ENCODE data around the gene QRICH2.

Gene QRICH2

DNA sequence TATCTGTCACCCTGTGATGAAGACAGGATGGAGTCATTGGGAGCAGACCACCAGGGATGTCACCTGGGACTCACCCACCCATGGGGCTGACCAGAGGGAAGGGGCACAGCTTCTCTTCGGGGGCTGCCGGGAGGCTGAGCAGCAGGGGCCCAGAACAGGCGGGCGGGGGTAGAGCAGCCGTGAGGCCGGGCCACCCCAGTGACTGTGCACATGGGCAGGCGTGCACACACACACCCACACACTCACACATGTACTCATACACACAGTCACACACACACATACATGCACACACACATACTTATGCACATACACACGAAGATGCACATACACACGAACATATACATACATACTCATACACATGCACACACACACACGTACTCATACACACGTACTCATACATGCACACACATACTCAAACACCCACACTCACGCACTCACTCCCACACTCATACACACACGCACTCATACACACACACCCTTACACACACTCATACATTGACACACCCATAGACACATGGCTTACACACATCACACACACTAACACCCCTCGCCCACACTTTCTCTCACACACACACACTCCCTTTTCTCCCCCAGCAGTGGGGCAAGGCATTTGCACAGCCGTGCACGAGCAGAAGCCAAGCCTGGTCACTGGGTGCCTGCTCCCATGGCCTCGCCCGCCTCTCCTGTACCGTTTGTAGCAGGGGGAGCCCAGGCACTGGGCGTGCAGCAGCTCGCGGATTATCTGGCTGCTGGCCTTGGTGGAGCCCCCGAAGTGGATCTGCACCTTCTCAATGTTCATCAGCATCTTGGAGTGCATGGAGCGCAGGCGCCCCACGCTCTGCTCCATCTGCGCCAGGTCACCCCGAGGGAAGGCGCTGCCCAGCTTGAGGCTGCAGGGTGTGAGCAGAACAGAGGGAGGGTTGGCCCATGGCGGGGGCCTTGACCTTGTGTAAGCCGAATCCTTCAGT lies 30.5 kb downstream of the QRICH2 start:
- TF ChIP-seq TCF12 (IDR thresholded peaks at IDR 0.05; ENCODE audit: low read depth): no peak
- no peak for TF ChIP-seq FOXM1 (IDR thresholded peaks at IDR 0.05; ENCODE audit: borderline replicate concordance, low read depth)
- TF ChIP-seq ZBTB7A (IDR thresholded peaks at IDR 0.05; ENCODE audit: low read depth): no peak
- TF ChIP-seq EP300 (IDR thresholded peaks at IDR 0.05; ENCODE audit: borderline replicate concordance): no peak

DNA sequence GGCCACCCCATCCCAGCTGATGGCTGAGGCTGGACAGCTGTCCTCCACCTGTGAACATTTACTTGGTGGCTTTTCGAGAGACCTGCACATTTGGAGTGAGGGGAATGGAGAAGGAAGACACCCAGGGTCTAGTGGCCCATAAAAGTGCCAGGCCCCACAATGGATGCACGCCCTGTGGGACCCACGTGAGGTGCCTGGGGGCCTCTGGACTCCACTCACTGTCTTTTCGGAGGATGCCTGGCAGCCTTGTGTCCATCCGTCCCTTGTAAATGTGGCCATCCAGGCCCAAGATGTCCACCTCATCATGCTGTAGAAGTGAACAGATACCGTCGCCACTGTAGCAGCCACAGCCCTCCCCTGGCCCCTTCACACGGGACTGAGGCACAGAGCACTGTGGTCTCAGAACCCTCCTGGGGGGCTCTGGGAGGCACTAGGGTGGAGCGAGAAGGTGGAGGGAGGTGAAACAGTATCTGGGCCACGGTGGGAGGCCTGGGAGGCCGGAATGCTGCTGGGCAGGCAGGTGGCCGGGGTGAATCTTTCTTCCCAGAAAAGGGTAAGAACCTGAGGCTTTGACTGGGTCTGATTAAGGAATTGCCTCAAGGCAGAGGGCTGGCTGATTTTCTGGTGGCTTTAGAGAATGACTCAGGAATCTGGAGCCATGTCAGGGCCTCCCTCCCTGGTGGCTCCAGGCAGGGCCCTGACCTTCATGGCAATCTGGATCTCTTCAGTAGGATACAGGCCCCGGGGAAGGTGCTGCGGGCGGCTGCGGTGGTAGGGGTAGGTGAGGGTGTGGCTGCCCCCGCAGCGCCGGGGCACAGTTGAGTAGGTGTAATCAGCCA lies 31.4 kb downstream of the QRICH2 start:
- no peak for TF ChIP-seq TEAD4 (IDR thresholded peaks at IDR 0.05)
- no peak for TF ChIP-seq EP300 (IDR thresholded peaks at IDR 0.05; ENCODE audit: borderline replicate concordance)
- no peak for TF ChIP-seq NFIC (IDR thresholded peaks at IDR 0.05)
- TF ChIP-seq USF1 (IDR thresholded peaks at IDR 0.05): no peak
- no peak for TF ChIP-seq ZBTB7A (IDR thresholded peaks at IDR 0.05; ENCODE audit: low read depth)
- TF ChIP-seq EGR1 (IDR thresholded peaks at IDR 0.05): no peak
- TF ChIP-seq FOXM1 (IDR thresholded peaks at IDR 0.05; ENCODE audit: borderline replicate concordance, low read depth): no peak
- no peak for TF ChIP-seq TCF12 (IDR thresholded peaks at IDR 0.05; ENCODE audit: low read depth)
- TF ChIP-seq TAF1 (IDR thresholded peaks at IDR 0.05; ENCODE audit: low read depth): no peak
- TF ChIP-seq YY1 (IDR thresholded peaks at IDR 0.05; ENCODE audit: low read depth): no peak
- TF ChIP-seq REST (IDR thresholded peaks at IDR 0.05; ENCODE audit: low read depth): no peak
- no peak for TF ChIP-seq MAX (IDR thresholded peaks at IDR 0.05)
- TF ChIP-seq CEBPB (IDR thresholded peaks at IDR 0.05): no peak
- no peak for TF ChIP-seq CREB1 (IDR thresholded peaks at IDR 0.05; ENCODE audit: low read depth)
- TF ChIP-seq RAD21 (IDR thresholded peaks at IDR 0.05; ENCODE audit: low read depth): no peak

DNA sequence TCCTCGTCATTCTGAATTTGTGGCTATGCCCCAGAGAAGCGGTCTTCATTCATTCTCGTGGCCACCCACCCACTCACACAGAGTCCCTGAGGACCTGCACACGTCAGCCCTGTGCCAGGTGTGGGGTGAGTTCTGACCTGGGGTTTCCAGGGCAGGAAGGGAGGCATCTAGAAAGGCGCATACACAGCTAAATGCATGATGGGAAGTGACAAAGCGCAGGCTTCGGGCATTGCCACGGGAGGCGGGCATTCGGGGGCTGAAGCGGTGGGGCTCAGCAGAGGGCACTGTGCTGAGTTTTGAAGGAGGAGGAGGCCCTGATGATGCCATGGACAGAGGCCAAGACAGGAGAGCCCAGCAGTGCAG lies 32.0 kb downstream of the QRICH2 start:
- TF ChIP-seq TCF12 (IDR thresholded peaks at IDR 0.05; ENCODE audit: low read depth) (no peak), CEBPB (IDR thresholded peaks at IDR 0.05) (no peak), TEAD4 (IDR thresholded peaks at IDR 0.05) (no peak), EP300 (IDR thresholded peaks at IDR 0.05; ENCODE audit: borderline replicate concordance) (no peak), RAD21 (IDR thresholded peaks at IDR 0.05; ENCODE audit: low read depth) (no peak), CREB1 (IDR thresholded peaks at IDR 0.05; ENCODE audit: low read depth) (no peak), YY1 (IDR thresholded peaks at IDR 0.05; ENCODE audit: low read depth) (no peak), ZBTB7A (IDR thresholded peaks at IDR 0.05; ENCODE audit: low read depth) (no peak), EGR1 (IDR thresholded peaks at IDR 0.05) (no peak), TAF1 (IDR thresholded peaks at IDR 0.05; ENCODE audit: low read depth) (no peak), MAX (IDR thresholded peaks at IDR 0.05) (no peak), USF1 (IDR thresholded peaks at IDR 0.05) (no peak), FOXM1 (IDR thresholded peaks at IDR 0.05; ENCODE audit: borderline replicate concordance, low read depth) (no peak), REST (IDR thresholded peaks at IDR 0.05; ENCODE audit: low read depth) (no peak), NFIC (IDR thresholded peaks at IDR 0.05) (no peak)

DNA sequence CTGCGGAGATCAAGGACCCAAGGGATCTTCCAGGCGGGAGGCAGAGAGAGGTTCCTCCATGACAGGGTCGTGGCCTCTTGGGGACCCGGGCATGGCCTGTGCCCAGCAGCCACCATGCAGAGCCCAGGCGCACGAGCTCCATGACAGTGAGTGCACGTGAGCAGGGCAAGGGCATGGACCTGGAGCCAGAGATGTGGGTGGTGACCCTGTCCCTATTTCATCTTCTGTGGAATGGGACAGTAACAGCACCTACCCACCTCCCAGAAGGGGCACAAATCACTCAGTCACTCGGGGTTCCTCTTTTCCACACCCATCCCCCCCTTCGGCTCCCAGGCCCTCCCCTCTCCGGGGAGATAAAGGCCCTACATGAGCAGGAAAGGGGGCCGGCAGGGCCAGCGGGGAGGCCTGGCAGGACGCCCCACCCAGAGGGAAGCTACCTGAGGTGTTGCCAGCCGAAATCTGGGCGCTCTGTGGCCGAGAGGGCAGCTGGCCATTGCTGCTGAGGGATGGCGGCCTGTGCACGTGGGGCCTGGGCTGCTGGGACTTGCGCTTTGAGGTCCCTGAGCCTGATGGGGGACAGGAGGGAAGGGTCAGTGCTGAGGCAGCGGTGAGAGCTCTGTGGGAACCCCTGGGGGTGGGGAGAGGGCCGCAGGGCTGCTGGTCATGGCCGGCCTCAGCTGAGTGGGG lies 32.6 kb downstream of the QRICH2 start:
- TF ChIP-seq USF1 (IDR thresholded peaks at IDR 0.05) (no peak), YY1 (IDR thresholded peaks at IDR 0.05; ENCODE audit: low read depth) (no peak), TCF12 (IDR thresholded peaks at IDR 0.05; ENCODE audit: low read depth) (no peak), ZBTB7A (IDR thresholded peaks at IDR 0.05; ENCODE audit: low read depth) (no peak), REST (IDR thresholded peaks at IDR 0.05; ENCODE audit: low read depth) (no peak), RAD21 (IDR thresholded peaks at IDR 0.05; ENCODE audit: low read depth) (no peak), NFIC (IDR thresholded peaks at IDR 0.05) (no peak), CREB1 (IDR thresholded peaks at IDR 0.05; ENCODE audit: low read depth) (no peak), TEAD4 (IDR thresholded peaks at IDR 0.05) (no peak), MAX (IDR thresholded peaks at IDR 0.05) (no peak), CEBPB (IDR thresholded peaks at IDR 0.05) (no peak)
